Duodenal mucosa (tissue), 2 donors: ENCODE data around the gene ZNF521.

ENCODE experiments used
- H3K27ac ChIP-seq: one replicate; pipeline ENCODE4 v1.7.0; 2013; ENCODE audit warnings: low read depth, low read length
- H3K27me3 ChIP-seq, 2 donors: one replicate each; pipeline ENCODE4 v1.7.0; 2013; ENCODE audit warnings: low read length in 2 of 2, control low read depth in 1 of 2; ENCODE audit not compliant: insufficient read depth in 2 of 2, control insufficient read depth in 1 of 2
- H3K36me3 ChIP-seq, 2 donors: one replicate each; pipeline ENCODE4 v1.7.0; 2013; ENCODE audit warnings: low read length in 2 of 2, control low read depth in 1 of 2; ENCODE audit not compliant: insufficient read depth in 2 of 2, control insufficient read depth in 1 of 2
- H3K4me1 ChIP-seq, 2 donors: one replicate each; pipeline ENCODE4 v1.7.0; 2013; ENCODE audit warnings: low read length in 2 of 2, control low read depth in 1 of 2; ENCODE audit not compliant: insufficient read depth in 2 of 2, control insufficient read depth in 1 of 2
- H3K4me3 ChIP-seq, 2 donors: one replicate each; pipeline ENCODE4 v1.7.0; 2013; ENCODE audit warnings: low read length in 2 of 2, low read depth in 1 of 2
- H3K9ac ChIP-seq, 2 donors: one replicate each; pipeline ENCODE4 v1.7.0; 2013; ENCODE audit warnings: low read length in 2 of 2, low read depth in 1 of 2
- H3K9me3 ChIP-seq, 2 donors: one replicate each; pipeline ENCODE4 v1.7.0; 2013; ENCODE audit warnings: low read length in 2 of 2, control low read depth in 1 of 2; ENCODE audit not compliant: control insufficient read depth in 1 of 2

Gene ZNF521

DNA sequence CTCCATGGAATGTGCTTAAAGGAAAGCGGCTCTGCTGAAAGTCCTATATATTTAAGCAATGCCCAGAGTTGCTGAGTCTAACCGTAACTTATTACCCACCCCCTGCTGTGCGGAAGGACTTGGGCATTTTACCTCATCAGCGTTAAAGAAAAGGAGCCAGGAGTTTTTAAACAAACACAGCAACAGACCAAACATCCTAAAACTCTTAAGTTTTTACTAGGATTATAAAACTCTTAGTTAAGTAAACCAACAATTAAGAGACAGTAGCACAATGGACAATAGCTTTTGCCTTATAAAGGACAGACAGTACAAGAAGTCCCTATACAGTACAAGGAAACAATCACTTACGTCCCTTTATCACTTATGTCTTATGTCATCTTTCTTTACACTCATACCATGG lies 90.2 kb downstream of the ZNF521 start:
- no peak overlapping the region for H3K27ac ChIP-seq
- no peak overlapping the region for H3K9ac ChIP-seq

DNA sequence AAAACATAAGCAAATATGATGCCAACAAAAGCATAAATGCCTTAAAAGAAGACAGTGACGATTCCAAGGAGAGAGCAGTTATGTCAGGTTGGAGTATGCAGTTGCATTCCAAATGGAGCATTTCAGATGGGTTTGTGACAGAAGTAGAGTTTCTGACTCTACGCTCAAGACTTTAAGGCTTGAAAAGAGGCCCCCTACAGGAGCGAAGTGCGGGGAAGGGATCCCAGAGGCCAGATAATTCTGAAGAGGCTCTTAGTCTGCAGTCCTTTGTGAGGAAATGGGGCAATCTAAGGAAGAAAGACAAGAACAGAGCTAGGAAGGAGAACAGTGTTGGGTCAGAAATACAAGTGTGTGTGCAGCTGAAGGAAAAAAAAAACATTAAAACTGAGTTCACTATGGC lies 95.5 kb downstream of the ZNF521 start:
- no peak overlapping the region for H3K4me3 ChIP-seq
- H3K36me3 ChIP-seq, result no peaks in the 10 kb centered on the region
- H3K4me1 ChIP-seq, result no peaks in the 10 kb centered on the region
- H3K27me3 ChIP-seq, result no peaks in the 10 kb centered on the region
- H3K27ac ChIP-seq, result no peak overlapping the region
- no peak overlapping the region for H3K9ac ChIP-seq
- no peaks in the 10 kb centered on the region for H3K9me3 ChIP-seq

More for the DNA sequence above, 90.2 kb downstream of the ZNF521 start:
- Histone ChIP-seq H3K9me3 (no peaks in the 10 kb centered on the region), H3K4me3 (no peak overlapping the region), H3K36me3 (no peaks in the 10 kb centered on the region), H3K27me3 (no peaks in the 10 kb centered on the region), H3K4me1 (no peaks in the 10 kb centered on the region)

DNA sequence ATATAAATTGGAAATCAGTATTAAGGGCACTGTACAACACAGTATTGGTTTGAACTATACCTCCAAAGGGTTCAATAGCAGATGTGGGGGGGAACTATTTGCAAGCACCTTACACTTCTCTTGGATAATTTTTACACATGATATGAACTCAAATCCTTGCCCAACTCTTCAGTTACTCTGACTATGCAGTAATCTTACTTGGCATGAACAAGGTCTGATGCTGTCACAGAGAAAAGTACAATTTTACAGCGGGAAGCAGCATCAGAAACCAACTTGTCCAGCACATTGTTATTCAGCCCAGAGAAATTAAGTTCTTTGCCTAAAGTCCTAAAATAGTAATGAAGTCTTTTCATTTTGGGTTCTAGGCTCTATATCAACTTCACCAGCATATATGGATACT lies 98.2 kb downstream of the ZNF521 start:
- H3K27me3 ChIP-seq, result no peaks in the 10 kb centered on the region
- H3K9me3 ChIP-seq, result no peaks in the 10 kb centered on the region
- H3K27ac ChIP-seq, result no peak overlapping the region
- H3K9ac ChIP-seq, result no peak overlapping the region
- no peaks in the 10 kb centered on the region for H3K4me1 ChIP-seq
- H3K4me3 ChIP-seq, result no peak overlapping the region
- H3K36me3 ChIP-seq, result no peaks in the 10 kb centered on the region

DNA sequence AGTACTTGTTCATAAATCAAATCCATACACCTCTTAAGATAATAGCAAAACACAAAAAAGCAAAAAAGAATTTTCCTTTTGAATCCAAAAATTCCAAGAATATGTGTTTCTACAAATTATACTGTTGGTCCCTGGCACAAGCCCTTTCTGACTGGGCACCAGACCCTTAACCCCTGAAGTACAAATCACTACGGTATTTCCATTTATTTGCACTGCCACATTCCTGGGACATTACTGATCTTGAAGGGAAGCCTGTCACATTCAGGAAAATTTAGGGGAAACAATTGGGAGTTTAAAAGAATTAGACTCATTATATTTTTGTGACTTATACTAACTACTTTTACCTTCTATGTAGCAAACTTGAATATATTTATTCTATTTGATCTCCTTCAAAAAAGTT lies 98.8 kb downstream of the ZNF521 start:
- Histone ChIP-seq H3K4me3 (no peak overlapping the region), H3K9ac (no peak overlapping the region), H3K4me1 (no peaks in the 10 kb centered on the region), H3K27me3 (no peaks in the 10 kb centered on the region), H3K9me3 (no peaks in the 10 kb centered on the region), H3K36me3 (no peaks in the 10 kb centered on the region), H3K27ac (no peak overlapping the region)

DNA sequence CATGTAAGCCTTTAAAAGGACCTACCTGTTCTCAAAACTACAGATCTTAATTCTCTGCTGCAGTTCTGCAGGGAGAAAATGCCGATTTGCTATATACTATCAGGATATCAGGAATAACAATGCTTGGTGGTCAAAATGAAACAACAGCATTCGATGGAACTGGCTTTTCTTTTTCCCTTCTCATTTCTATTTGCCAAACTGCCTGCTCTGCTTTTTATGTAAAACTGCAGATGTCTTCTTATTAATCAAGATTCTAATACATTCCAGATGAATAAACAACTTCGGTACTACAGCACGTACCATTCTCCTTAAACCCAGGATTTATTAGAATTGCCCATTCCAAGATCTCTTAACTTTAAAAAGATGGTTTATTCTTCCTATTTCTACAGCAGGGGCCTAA lies 100.9 kb downstream of the ZNF521 start:
- H3K27ac ChIP-seq, result no peak overlapping the region
- no peaks in the 10 kb centered on the region for H3K9me3 ChIP-seq
- no peaks in the 10 kb centered on the region for H3K27me3 ChIP-seq
- H3K4me3 ChIP-seq, result no peak overlapping the region
- H3K9ac ChIP-seq, result no peak overlapping the region
- no peaks in the 10 kb centered on the region for H3K4me1 ChIP-seq
- H3K36me3 ChIP-seq, result no peaks in the 10 kb centered on the region

DNA sequence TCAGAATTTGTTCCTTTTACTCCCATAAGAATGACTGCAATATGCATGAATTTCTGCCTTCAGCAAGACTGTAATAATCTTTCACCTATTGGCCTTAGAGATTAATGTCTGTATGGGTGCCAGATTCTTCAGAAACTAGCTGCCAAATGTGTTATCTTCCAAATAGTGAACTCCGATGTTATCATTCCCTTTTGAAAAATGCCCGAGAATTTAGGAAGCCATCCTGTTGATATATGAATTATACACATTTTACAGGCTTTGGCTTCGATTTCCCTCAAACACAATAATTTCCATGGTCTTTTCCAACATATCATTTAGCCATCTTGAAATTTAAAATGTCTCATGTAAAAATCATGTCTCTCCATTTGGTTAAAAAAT lies 101.5 kb downstream of the ZNF521 start:
- H3K27me3 ChIP-seq, result no peaks in the 10 kb centered on the region
- no peak overlapping the region for H3K27ac ChIP-seq
- no peaks in the 10 kb centered on the region for H3K4me1 ChIP-seq
- no peak overlapping the region for H3K9ac ChIP-seq
- H3K9me3 ChIP-seq, result no peaks in the 10 kb centered on the region
- no peaks in the 10 kb centered on the region for H3K36me3 ChIP-seq
- H3K4me3 ChIP-seq, result no peak overlapping the region

DNA sequence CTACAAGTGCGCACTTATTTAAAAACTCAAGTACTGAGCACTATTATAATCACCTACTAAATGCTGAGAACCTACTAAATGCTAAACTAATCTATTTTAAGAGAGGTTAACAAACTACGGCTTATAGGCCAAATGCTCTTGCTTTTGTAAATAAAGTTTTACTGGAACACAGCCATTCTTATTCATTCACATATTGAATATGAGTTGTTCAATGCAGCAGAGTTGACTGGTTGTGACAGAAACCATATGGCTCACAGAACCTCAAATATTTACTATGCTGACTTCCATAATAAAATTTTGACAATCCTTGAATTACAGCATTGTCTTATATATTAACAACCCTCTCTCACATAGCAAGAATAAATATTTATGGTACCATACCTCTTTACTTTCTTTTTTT lies 103.2 kb downstream of the ZNF521 start:
- Histone ChIP-seq H3K27ac (no peak overlapping the region), H3K36me3 (no peaks in the 10 kb centered on the region), H3K9ac (no peak overlapping the region), H3K4me1 (no peaks in the 10 kb centered on the region), H3K9me3 (no peaks in the 10 kb centered on the region), H3K27me3 (no peaks in the 10 kb centered on the region), H3K4me3 (no peak overlapping the region)

DNA sequence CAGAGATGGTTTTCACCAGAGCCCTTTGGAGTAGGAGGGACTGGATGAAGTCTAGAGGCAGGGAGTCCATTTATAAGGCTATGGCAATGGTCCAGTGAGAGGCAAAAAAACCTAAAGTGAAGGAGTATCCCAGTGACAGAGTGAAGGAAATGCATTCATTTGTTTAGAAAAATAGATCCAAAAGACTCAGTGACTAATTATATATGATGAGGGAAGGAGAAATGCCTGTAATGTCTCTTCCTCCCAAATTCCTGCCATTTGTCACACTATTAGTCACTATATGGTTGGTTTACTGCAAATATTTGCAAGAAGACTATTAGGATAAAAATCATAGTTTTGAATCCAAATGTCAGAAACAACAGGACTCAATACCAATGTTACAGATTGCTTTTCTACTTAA lies 104.2 kb downstream of the ZNF521 start:
- Histone ChIP-seq H3K27ac (no peak overlapping the region), H3K27me3 (no peaks in the 10 kb centered on the region), H3K9me3 (no peaks in the 10 kb centered on the region), H3K4me1 (no peaks in the 10 kb centered on the region), H3K4me3 (no peak overlapping the region), H3K36me3 (no peaks in the 10 kb centered on the region), H3K9ac (no peak overlapping the region)

DNA sequence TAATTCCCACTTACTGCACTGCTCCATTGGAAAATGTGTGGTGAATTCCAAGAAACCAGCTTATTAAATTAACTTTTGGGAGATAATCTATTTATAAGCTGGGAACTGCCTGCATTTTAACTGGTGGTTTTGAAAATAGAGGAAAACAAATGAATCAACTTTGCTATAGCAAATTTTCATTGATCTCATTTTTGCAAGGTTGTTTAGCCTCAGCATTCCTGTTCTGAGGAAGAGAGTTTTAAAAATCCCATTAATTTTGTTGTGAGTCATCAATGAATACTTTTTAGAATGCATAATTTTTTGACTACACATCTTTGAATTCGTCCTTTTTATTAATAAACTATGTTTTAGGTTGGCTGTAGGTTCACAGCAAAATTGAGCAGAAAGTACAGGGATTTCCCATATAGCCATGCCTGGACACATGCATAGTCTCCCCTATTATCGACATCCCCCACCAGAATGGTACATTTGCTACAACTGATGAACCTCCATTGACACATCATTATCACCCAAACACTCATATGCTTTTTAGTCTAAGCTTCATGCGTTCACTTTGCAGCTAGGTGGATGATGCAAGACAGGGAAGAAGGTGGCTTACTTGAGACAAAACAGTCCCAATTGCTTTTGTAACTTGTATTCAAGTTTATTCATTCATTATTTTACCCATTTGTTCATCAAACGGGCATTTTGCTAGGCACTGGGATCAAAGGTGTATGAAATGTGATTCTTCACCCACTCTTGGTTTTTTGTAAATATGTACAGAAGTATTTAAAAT lies 106.9 kb downstream of the ZNF521 start:
- Histone ChIP-seq H3K4me1 (no peaks in the 10 kb centered on the region), H3K9ac (no peak overlapping the region), H3K9me3 (no peaks in the 10 kb centered on the region), H3K27me3 (no peaks in the 10 kb centered on the region), H3K4me3 (no peak overlapping the region), H3K36me3 (no peaks in the 10 kb centered on the region), H3K27ac (no peak overlapping the region)

DNA sequence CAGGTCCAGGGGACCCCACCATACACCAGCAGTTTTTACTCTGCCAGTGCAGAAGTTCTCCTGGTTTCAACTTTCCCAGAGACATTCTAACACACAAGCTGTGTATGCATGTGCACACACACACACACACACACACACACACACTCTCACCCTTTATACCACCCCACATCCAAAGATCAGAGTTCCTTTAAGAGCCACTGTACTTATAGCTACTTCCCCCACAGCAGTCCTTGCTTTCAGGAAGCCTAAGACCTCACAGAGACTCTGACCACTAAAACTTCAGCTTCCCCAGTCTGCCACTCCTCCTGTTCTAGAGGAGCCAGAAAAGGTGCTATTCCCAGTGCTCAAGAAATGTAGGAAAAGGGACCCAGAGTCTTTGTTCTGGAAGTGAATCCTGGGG lies 107.8 kb downstream of the ZNF521 start:
- no peaks in the 10 kb centered on the region for H3K4me1 ChIP-seq
- H3K9ac ChIP-seq, result no peak overlapping the region

DNA sequence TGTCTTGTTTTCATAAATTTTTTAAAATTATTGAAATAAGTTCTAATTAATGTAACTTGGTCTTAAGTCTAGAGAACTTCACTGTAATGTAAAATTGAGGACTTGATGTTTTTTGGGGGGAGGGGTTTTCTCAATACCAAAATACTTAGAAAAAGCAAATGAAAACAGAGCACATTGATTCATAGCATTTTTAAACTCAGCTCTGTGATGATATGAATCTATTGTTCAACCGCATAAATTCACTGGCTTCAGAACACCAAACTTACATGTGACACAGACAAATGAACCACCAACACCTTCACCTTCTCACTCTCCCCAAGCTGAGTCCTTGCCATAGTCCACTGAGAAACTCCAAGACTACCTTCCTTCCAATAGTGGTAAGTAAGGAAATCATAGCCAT lies 108.2 kb downstream of the ZNF521 start:
- Histone ChIP-seq H3K4me3 (no peak overlapping the region), H3K27ac (no peak overlapping the region), H3K9me3 (no peaks in the 10 kb centered on the region), H3K9ac (no peak overlapping the region), H3K27me3 (no peaks in the 10 kb centered on the region), H3K36me3 (no peaks in the 10 kb centered on the region), H3K4me1 (no peaks in the 10 kb centered on the region)

More for the DNA sequence above, 107.8 kb downstream of the ZNF521 start:
- Histone ChIP-seq H3K9me3 (no peaks in the 10 kb centered on the region), H3K36me3 (no peaks in the 10 kb centered on the region), H3K27ac (no peak overlapping the region), H3K4me3 (no peak overlapping the region), H3K27me3 (no peaks in the 10 kb centered on the region)
